Measurements from ENCODE around the gene PLPP4. TPM values are rescaled to one million over a fixed set of nuclear protein-coding genes. Genes with fewer than 3 reads are reported as not detected.

PLPP4 gene
- total RNA-seq, 1 donor from 2014 or later = not detected

DNA sequence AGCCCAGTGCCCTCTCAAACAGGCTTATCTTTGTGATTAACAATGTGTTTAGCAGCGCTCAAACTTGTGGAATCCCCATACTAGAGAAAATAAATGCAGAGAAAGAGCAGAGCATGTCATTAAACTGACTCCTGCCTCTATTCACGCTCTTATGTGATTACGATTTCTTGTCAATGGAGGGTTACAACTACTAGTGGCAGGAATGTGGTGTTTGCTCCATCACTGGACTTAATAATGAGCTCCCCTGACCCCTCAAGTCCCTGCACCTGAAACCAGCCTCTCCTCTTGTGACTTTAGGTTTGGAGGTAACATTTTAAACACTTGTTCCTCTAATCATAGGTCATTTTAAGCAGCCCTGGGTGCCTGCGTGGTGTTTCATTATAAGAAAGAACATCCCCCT lies 121.9 kb downstream of the PLPP4 start:
- ATAC-seq (ENCODE audit: low read depth) (no peak), DNase-seq (no peak)
- H3K36me3 Mint-ChIP-seq (ENCODE audit: low read depth) = no peaks in the 10 kb centered on the region
- H3K27ac Mint-ChIP-seq = no peak overlapping the region
- POLR2A ChIA-PET = no interaction called here
- no peaks in the 10 kb centered on the region for H3K9me3 Mint-ChIP-seq
- no peak for TF ChIP-seq CTCF (IDR thresholded peaks at IDR 0.05)
- H3K27me3 Mint-ChIP-seq = no peaks in the 10 kb centered on the region
- intact Hi-C loops (cut with micrococcal nuclease) = no loop called here
- H3K4me3 Mint-ChIP-seq = no peak overlapping the region
- H3K4me1 Mint-ChIP-seq = no peaks in the 10 kb centered on the region
- CTCF ChIA-PET = no interaction called here

- Mint-ChIP-seq H3K4me1 (no peaks in the 10 kb centered on the region), H3K9me3 (no peaks in the 10 kb centered on the region), H3K36me3 (ENCODE audit: low read depth) (no peaks in the 10 kb centered on the region), H3K4me3 (no peak overlapping the region), H3K27ac (no peak overlapping the region), H3K27me3 (no peaks in the 10 kb centered on the region)
- intact Hi-C loops (cut with micrococcal nuclease) = no loop called here
- CTCF ChIA-PET = no interaction called here
- ATAC-seq (ENCODE audit: low read depth) (no peak), DNase-seq (no peak)
- POLR2A ChIA-PET = no interaction called here
- no peak for TF ChIP-seq CTCF (IDR thresholded peaks at IDR 0.05)
Measured at GRCh38 chr10:120580918-120581895, 124.2 kb downstream of the PLPP4 start.

- H3K4me3 Mint-ChIP-seq = no peak overlapping the region
- ATAC-seq (ENCODE audit: low read depth) (no peak), DNase-seq (no peak)
- no peak overlapping the region for H3K27ac Mint-ChIP-seq
- intact Hi-C loops (cut with micrococcal nuclease) = no loop called here
- H3K4me1 Mint-ChIP-seq = no peaks in the 10 kb centered on the region
- CTCF ChIA-PET = no interaction called here
- POLR2A ChIA-PET = no interaction called here
- no peaks in the 10 kb centered on the region for H3K36me3 Mint-ChIP-seq (ENCODE audit: low read depth)
- no peaks in the 10 kb centered on the region for H3K27me3 Mint-ChIP-seq
- H3K9me3 Mint-ChIP-seq = no peaks in the 10 kb centered on the region
- TF ChIP-seq CTCF (IDR thresholded peaks at IDR 0.05) = no peak
Measured at GRCh38 chr10:120582753-120583152, 125.7 kb downstream of the PLPP4 start.

DNA sequence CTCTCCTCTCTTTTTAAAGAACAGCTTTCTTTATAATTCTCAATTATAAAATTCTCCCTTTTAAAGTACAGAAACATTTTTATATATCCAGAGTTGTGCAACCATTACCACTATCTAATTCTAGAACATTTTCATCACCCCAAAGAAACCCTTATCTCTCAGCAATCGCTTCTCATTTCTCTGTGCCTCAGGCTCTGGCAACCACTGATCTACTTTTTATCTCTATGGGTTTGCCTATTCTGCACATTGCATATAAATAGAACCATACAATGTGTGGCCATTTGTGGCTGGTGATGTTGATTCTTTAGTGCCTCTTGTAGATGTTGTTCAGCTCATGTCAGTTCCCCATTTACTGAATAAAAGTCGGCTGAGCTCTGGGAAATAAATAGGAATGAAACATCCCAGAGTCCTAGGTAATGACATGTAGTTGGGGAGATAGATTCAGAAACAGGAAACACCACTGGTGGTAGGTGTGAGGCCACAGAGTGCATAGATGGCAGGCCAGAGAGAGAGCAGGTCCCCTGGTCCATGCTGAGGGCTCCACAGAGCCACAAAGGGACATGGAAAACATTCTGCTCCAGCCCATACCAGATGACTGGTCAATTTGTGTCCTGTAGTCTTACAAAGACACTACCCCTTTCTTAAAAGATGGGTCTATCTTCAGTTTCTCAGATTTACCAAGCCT lies 126.5 kb downstream of the PLPP4 start:
- Mint-ChIP-seq H3K4me3 (no peak overlapping the region), H3K27ac (no peak overlapping the region), H3K27me3 (no peaks in the 10 kb centered on the region), H3K9me3 (no peaks in the 10 kb centered on the region), H3K36me3 (ENCODE audit: low read depth) (no peaks in the 10 kb centered on the region), H3K4me1 (no peaks in the 10 kb centered on the region)
- intact Hi-C loops (cut with micrococcal nuclease) = no loop called here
- ChIA-PET POLR2A (no interaction called here), CTCF (no interaction called here)
- TF ChIP-seq CTCF (IDR thresholded peaks at IDR 0.05) = no peak
- DNase-seq = no peak
- no peak for ATAC-seq (ENCODE audit: low read depth)

GRCh38 chr10:120584786-120585185 lies 127.8 kb downstream of the PLPP4 start:
- Mint-ChIP-seq H3K4me1 (no peaks in the 10 kb centered on the region), H3K9me3 (no peaks in the 10 kb centered on the region), H3K27ac (no peak overlapping the region), H3K36me3 (ENCODE audit: low read depth) (no peaks in the 10 kb centered on the region), H3K4me3 (no peak overlapping the region), H3K27me3 (no peaks in the 10 kb centered on the region)
- DNase-seq (no peak), ATAC-seq (ENCODE audit: low read depth) (no peak)
- CTCF ChIA-PET = no interaction called here
- no peak for TF ChIP-seq CTCF (IDR thresholded peaks at IDR 0.05)
- intact Hi-C loops (cut with micrococcal nuclease) = no loop called here
- POLR2A ChIA-PET = no interaction called here
